Skeletal muscle satellite cell (primary cell): ENCODE results near the gene ZNF827.

Source experiments
- H3K27me3 ChIP-seq: 2 replicates; pipeline ENCODE4 v1.7.0; 2013; ENCODE audit warnings: low read length; ENCODE audit not compliant: control insufficient read depth, insufficient read depth
- H3K36me3 ChIP-seq: 2 replicates; pipeline ENCODE4 v1.7.0; 2013; ENCODE audit warnings: mild to moderate bottlenecking, control low read depth, low read length; ENCODE audit not compliant: insufficient read depth
- H3K4me1 ChIP-seq: 2 replicates; pipeline ENCODE4 v1.7.0; 2013; ENCODE audit warnings: low read length; ENCODE audit not compliant: control insufficient read depth, insufficient read depth
- H3K4me2 ChIP-seq: 2 replicates; pipeline ENCODE4 v1.7.0; 2013; ENCODE audit warnings: mild to moderate bottlenecking, low read length
- H3K4me3 ChIP-seq: 2 replicates; pipeline ENCODE4 v1.7.0; 2013; ENCODE audit warnings: low read length
- H3K9ac ChIP-seq: 2 replicates; pipeline ENCODE4 v1.7.0; 2013; ENCODE audit warnings: mild to moderate bottlenecking, low read depth, low read length, moderate library complexity
- H3K9me3 ChIP-seq: replicated peaks from 2 replicates; pipeline ENCODE4 v1.7.0; 2013; ENCODE audit warnings: mild to moderate bottlenecking, control low read depth, low read length

Gene ZNF827

GRCh38 chr4:145735827-145736226 is 202.8 kb downstream of the ZNF827 start:
- H3K36me3 ChIP-seq = no peaks in the 10 kb centered on the region
- no peaks in the 10 kb centered on the region for H3K9me3 ChIP-seq
- H3K4me1 ChIP-seq = peaks cover 45% of the 10 kb centered on the region
- H3K4me3 ChIP-seq = peak overlapping the region; percentile 15
- peak overlapping the region; percentile 81 for H3K9ac ChIP-seq
- peak overlapping the region; percentile 82 for H3K4me2 ChIP-seq
- H3K27me3 ChIP-seq = no peaks in the 10 kb centered on the region

- Histone ChIP-seq H3K4me2 (peak overlapping the region; percentile 82), H3K27me3 (no peaks in the 10 kb centered on the region), H3K9me3 (no peaks in the 10 kb centered on the region), H3K4me3 (peak overlapping the region; percentile 15), H3K36me3 (no peaks in the 10 kb centered on the region), H3K9ac (peak overlapping the region; percentile 88), H3K4me1 (peaks cover 46% of the 10 kb centered on the region)
Measured at GRCh38 chr4:145735347-145735675, 203.3 kb downstream of the ZNF827 start.

DNA sequence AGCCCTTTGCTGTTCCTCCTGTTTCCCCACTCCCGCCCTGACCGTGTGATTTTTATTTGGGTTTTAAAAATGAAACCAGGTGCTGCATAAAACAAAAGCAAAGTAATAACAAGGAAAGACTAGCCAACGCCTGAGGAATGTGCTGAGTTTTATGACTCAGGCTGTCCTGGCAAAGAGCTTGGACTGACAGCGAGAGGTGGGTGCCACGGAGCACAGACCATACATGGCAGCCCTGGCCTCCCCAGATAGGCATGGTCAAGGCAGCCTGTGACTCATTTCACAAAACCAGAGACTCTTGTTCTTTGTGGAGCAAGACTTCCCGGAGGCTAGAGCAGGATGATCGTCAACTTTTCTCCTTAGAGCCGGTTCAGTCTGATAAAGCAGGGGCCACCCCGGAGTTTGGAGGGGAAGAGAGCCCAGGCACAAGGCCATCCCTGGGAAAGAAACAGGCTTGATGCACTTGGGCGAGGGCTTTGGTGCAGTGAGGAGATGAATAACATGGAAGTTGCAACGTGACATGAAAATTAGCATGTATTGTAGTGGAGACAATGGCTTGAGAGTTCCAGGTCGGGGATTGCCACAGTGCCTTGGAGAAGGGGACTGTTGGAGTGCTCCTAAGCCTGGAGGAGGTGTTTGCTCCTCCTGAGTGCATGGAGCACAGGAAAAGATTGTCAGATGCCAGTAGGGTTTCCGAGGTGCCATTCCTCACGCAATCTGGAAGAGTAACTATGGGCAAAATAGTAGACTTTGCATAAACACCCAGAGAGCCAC is 203.9 kb downstream of the ZNF827 start:
- H3K9ac ChIP-seq = peak overlapping the region; percentile 88
- no peaks in the 10 kb centered on the region for H3K36me3 ChIP-seq

DNA sequence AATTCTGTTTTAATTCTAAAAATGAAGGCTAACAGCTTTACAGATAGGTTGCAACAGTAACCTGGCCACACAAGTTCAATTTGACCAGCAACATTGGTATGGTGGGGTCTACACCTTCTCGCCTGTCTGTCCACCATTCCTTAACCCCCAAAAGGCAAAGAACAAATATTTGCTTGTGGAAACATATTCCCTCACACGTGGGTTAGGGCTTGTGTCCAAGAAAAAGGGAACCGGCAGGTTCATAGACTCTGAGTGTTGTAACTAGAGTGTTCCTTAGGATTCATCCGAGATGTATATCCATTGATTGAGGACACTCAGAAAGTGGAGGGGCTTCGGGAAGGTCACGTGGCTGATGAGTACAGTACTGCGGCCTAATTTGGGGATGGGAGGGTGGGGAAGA is 204.6 kb downstream of the ZNF827 start:
- Histone ChIP-seq H3K4me1 (peaks cover 46% of the 10 kb centered on the region), H3K4me2 (peak overlapping the region; percentile 82), H3K4me3 (peak overlapping the region; percentile 69), H3K9me3 (no peaks in the 10 kb centered on the region), H3K27me3 (no peaks in the 10 kb centered on the region), H3K36me3 (no peaks in the 10 kb centered on the region), H3K9ac (peak overlapping the region; percentile 88)

More for the DNA sequence above, 203.9 kb downstream of the ZNF827 start:
- H3K4me2 ChIP-seq = peak overlapping the region; percentile 82
- no peaks in the 10 kb centered on the region for H3K27me3 ChIP-seq
- peaks cover 46% of the 10 kb centered on the region for H3K4me1 ChIP-seq
- peak overlapping the region; percentile 69 for H3K4me3 ChIP-seq
- H3K9me3 ChIP-seq = no peaks in the 10 kb centered on the region

DNA sequence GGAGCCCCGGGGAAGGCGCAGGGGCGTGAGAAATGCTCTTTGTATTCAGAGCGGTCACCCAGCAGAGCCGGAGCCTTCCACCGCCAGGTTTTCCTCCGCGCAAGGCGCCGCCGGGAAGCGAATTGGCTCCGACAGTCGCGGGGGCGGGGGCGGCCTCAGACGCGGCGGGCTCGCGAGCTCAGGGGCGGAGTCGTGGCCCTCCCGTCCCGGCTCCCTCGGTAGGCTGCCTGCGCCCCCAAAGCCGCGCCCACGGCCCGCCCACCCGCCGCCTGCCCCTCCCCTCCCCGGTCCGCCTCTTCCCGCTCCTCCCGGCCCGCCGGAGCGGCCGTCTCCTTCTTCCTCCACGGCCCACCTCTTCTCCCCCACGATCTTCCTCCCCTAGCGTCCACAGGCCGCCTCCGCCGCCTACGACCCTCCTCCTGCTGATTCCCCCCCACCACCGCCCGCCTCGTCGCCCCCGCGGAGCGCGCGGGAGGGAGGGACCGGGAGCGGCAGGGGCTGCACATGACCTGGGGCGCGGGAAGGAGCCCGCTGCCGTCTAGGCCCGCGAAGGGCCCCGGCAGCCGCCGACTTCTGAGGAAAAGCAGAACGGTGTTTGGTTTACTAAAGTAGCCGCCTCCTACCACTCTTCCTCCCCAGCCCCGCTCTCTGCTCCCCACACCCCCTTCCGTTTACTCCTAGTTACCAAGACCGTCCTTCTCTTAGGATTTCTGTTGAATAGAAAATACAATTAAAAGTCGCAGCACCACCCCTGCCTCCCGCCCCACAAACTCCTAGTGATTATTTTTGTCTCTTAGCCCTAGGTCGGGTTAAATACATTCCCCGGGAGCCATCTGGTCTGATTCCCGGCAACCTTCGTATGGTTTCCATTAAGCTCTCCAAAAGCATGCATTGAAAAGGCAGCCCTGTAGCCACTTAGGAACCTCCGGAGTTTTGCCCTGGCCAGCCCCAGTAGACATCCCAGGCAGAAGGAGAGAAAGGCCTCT is 205.4 kb downstream of the ZNF827 start:
- no peaks in the 10 kb centered on the region for H3K36me3 ChIP-seq
- no peaks in the 10 kb centered on the region for H3K27me3 ChIP-seq
- peak overlapping the region; percentile 88 for H3K9ac ChIP-seq
- H3K9me3 ChIP-seq = no peaks in the 10 kb centered on the region
- H3K4me1 ChIP-seq = peaks cover 46% of the 10 kb centered on the region
- H3K4me2 ChIP-seq = peak overlapping the region; percentile 82
- peak overlapping the region; percentile 69 for H3K4me3 ChIP-seq

DNA sequence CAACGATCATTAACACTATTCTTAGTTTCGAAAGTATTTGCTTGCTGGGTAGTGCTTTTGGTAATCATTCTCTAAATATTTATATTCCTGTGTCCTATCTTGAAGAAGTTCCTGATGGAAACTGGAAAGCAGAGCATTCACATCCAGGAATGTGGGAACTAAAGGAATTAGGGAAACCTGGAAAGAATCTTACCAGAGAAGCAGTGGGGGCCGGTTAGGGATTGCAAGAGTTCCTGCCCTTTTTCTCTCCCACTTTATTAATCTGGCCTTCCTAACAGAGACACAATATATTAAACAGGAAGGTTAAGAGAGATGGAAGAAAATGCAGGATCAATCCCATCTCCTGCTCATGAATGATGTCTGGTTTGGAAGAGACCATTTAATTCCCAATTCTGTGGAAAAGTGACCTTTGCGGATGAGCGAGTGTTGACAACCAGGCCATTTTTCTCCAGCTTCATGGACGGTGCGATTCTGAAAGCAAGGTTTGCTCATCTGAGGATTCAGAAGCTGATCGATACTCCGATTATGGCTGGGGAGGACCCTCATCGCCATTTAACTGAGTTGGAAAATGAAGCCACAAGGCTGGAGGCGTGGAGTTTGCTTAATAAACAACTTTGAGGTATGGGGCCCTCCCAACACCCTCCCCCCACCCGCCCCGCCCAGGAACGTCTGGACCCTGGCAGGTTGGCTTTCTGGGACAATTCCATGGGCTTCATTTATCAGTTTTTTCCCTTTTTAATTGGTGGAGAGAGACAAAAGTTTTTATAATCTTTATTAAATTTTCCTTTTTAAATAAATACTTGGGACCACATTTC is 206.4 kb downstream of the ZNF827 start:
- H3K36me3 ChIP-seq = no peaks in the 10 kb centered on the region
- H3K9ac ChIP-seq = peak overlapping the region; percentile 88
- H3K4me3 ChIP-seq = peak overlapping the region; percentile 69
- H3K4me2 ChIP-seq = peak overlapping the region; percentile 80
- H3K9me3 ChIP-seq = no peaks in the 10 kb centered on the region
- H3K27me3 ChIP-seq = no peaks in the 10 kb centered on the region
- H3K4me1 ChIP-seq = peaks cover 46% of the 10 kb centered on the region

DNA sequence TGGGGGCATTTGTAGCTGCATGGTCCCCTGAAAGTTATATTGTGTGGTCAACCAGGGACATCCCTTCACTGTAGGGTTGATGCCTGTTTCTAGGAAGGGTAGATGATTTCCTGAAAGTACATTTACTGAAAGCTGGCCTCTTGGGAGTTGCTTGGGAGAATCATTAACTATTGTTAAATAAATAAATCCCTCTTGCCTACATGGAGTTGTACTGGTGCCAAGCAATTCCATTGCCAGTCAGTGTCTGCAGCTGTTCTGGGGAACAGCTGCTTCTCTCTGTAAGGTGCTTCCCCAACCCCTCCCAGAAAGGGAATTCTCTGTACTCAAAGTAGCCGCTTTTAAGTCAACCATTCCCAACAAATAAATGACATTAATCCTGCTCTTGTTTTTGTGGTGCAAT is 207.6 kb downstream of the ZNF827 start:
- H3K4me2 ChIP-seq = peak overlapping the region; percentile 34

DNA sequence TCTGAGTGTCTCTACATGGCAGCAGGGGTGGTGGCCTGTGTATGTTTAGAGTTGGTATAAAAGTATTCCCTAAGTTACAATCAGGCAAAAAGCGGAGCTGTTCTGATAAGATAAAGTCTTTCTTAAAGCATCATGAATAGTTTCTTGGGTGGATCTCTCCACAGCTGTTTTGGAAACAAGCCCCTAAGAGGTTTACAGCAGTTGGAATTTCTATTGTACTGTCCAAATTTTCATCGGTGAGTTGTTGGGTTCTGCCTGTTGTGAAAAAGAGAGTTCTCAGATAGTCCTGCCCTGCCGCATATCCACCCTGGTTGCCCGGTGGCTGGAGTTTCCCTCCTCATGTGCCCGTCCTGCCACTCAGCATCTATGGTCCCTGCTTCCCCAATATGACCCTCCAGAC is 208.6 kb downstream of the ZNF827 start:
- Histone ChIP-seq H3K9me3 (no peaks in the 10 kb centered on the region), H3K27me3 (no peaks in the 10 kb centered on the region), H3K4me1 (peaks cover 27% of the 10 kb centered on the region)

More for the DNA sequence above, 207.6 kb downstream of the ZNF827 start:
- no peaks in the 10 kb centered on the region for H3K9me3 ChIP-seq
- H3K4me3 ChIP-seq = no peak overlapping the region
- peaks cover 35% of the 10 kb centered on the region for H3K4me1 ChIP-seq
- no peaks in the 10 kb centered on the region for H3K36me3 ChIP-seq
- no peaks in the 10 kb centered on the region for H3K27me3 ChIP-seq
- H3K9ac ChIP-seq = no peak overlapping the region

GRCh38 chr4:145723336-145723735 is 215.3 kb downstream of the ZNF827 start:
- Histone ChIP-seq H3K4me2 (no peak overlapping the region), H3K4me3 (no peak overlapping the region), H3K36me3 (no peaks in the 10 kb centered on the region), H3K4me1 (no peaks in the 10 kb centered on the region), H3K27me3 (no peaks in the 10 kb centered on the region), H3K9ac (no peak overlapping the region), H3K9me3 (no peaks in the 10 kb centered on the region)

More for the DNA sequence above, 208.6 kb downstream of the ZNF827 start:
- H3K9ac ChIP-seq = no peak overlapping the region
- H3K4me2 ChIP-seq = no peak overlapping the region
- H3K36me3 ChIP-seq = no peaks in the 10 kb centered on the region
- no peak overlapping the region for H3K4me3 ChIP-seq

- H3K27me3 ChIP-seq = no peaks in the 10 kb centered on the region
- H3K4me1 ChIP-seq = no peaks in the 10 kb centered on the region
- no peak overlapping the region for H3K4me3 ChIP-seq
- H3K9me3 ChIP-seq = no peaks in the 10 kb centered on the region
- no peak overlapping the region for H3K4me2 ChIP-seq
- no peaks in the 10 kb centered on the region for H3K36me3 ChIP-seq
- H3K9ac ChIP-seq = no peak overlapping the region
Measured at GRCh38 chr4:145722561-145722960, 216.1 kb downstream of the ZNF827 start.

DNA sequence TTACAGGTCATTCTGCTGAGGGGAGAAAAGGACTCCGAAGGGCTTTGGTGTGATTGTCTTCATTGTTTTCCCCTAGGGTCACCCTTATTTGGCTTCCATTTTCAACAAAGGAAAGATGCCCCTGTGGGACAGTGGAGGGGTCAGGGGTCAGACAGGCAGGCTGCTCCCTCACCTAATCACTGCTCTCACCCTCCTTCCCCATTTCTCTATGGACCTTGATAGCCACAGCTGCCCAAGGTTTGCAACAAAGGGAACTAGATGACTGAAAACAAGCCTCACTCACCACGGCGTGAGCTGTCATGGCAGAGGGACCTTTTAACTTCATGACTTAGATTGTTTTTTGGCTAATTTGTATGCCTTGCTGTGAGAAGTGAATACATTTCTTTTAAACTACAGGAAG is 218.0 kb downstream of the ZNF827 start:
- H3K4me1 ChIP-seq = peaks cover 5% of the 10 kb centered on the region
- H3K4me3 ChIP-seq = no peak overlapping the region
- no peaks in the 10 kb centered on the region for H3K9me3 ChIP-seq
- H3K36me3 ChIP-seq = no peaks in the 10 kb centered on the region
- no peak overlapping the region for H3K9ac ChIP-seq
- no peak overlapping the region for H3K4me2 ChIP-seq
- H3K27me3 ChIP-seq = no peaks in the 10 kb centered on the region
